GM12872 (cell line): ENCODE measurements around the gene TMEM125.

Experiments used
- CTCF ChIP-seq: IDR thresholded peaks from 3 replicates; pipeline ENCODE4 v1.5.1; 2011; ENCODE audit warnings: low read depth, mild to moderate bottlenecking, low read length, moderate library complexity; ENCODE audit not compliant: insufficient read depth

TMEM125 gene

GRCh38 chr1:43288785-43289706 is 19.3 kb downstream of the TMEM125 start:
- TF ChIP-seq CTCF: no peak

DNA sequence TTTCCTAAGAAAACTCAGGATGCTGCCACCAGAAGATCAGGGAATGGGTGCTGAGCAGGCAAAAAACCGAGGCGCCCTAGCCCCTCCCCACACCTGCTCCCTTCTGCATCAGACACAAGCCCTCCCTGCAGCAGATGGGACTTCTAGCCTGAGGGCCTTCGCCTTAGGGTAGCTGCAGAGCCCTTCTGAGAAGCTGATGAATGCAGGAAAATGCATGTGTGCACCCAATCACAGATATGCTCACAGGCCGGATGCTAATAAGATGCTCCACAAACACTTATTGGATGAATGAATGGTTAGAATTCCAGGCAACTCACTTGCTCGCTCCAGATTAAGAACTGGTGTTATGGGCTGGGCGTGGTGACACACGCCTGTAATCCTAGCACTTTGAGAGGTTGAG is 22.4 kb downstream of the TMEM125 start:
- TF ChIP-seq CTCF: no peak

- TF ChIP-seq CTCF: no peak
These were observed 22.9 kb downstream of the TMEM125 start for GRCh38 chr1:43292679-43293078.

DNA sequence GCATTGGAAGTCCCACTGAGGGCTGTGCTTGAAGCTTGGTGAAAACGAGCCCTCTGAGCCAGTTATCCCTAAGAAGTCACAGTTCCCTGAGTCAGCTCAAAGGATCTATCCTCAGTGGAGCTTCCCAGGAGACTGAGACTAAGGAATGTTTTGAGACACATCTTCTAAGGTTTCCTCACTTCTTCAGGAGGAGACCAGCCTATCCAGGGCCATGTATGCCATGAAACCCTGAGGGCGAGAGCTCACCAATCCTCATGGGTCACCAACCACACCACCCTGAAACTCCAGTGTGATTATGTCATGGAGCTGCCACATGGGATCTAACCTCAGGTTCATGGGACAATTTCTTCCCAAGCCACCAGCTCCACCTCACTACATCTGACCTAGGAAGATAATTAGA is 23.4 kb downstream of the TMEM125 start:
- no peak for TF ChIP-seq CTCF

GRCh38 chr1:43293896-43294760 is 24.3 kb downstream of the TMEM125 start:
- no peak for TF ChIP-seq CTCF

GRCh38 chr1:43294761-43295160 is 25.0 kb downstream of the TMEM125 start:
- TF ChIP-seq CTCF: no peak

DNA sequence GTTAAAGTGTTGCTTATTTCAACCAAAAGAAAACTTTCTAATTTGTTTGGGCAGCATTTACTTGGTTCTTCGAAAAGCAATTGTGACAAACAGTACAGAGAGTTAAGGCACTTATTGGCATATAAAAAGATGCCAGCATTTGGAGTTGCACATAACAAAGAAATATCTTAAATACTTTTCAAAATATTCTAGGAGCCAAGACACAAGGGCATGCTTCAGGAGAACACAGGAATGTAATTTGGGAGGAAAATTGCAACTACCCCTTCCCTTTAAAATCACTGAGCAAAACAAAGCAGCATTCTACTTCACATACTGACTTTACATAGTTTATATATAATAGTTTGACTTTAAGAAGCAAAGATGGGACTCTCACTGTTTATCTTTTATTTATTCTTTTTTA is 26.4 kb downstream of the TMEM125 start:
- no peak for TF ChIP-seq CTCF
